ENCODE data around the gene GNB2.

The GNB2 gene

DNA sequence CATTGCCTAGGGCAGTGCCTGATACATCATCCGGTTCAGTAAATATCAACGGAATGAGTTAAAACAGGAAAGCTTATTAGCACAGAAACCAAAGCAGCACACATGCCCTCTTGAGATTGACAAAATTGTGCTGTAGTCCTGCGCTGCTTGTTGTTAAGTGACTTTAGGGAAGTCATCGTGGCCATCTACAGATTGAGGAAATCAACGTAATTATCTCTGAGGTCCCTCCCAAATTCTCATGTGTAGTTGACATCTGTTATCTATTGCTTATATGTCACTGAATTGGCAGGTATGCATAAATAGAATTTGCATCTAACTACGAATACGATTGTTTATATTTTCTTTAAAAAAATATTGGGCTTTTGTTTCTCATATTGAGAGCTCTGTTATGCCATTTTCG is 3.5 kb upstream of the GNB2 start:
- H3K27ac ChIP-seq = no peak overlapping the region
- TF ChIP-seq, protein P1, sequence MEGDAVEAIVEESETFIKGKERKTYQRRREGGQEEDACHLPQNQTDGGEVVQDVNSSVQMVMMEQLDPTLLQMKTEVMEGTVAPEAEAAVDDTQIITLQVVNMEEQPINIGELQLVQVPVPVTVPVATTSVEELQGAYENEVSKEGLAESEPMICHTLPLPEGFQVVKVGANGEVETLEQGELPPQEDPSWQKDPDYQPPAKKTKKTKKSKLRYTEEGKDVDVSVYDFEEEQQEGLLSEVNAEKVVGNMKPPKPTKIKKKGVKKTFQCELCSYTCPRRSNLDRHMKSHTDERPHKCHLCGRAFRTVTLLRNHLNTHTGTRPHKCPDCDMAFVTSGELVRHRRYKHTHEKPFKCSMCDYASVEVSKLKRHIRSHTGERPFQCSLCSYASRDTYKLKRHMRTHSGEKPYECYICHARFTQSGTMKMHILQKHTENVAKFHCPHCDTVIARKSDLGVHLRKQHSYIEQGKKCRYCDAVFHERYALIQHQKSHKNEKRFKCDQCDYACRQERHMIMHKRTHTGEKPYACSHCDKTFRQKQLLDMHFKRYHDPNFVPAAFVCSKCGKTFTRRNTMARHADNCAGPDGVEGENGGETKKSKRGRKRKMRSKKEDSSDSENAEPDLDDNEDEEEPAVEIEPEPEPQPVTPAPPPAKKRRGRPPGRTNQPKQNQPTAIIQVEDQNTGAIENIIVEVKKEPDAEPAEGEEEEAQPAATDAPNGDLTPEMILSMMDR (conservative IDR thresholded peaks at IDR 0.05) = no peak

GRCh38 chr7:100671353-100672327 is 1.9 kb upstream of the GNB2 start:
- TF ChIP-seq, protein P1 (conservative IDR thresholded peaks at IDR 0.05) = no peak
- no peak overlapping the region for H3K27ac ChIP-seq

DNA sequence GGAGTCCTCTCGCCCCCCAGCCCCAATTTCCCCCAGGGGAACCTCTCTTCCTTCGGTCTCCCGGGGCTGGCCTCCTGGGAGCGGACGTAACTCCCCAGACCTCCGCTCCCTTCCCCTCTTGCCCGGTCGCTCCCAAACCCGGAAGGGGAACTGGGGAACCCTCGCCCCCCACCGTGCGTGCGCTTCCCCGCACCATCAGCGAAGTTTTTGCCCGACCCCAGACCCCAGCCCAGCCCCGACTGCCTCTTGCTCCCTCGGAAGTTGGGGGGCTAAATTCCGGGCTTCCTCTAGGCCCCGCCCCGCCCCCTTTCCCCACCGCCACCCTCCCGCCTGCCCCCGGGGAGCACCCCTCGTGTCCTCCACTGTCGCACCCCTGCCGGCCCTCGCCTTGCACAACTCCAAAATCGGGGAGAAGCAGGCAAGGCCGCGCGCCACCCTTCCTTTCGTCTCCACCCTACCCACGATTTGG is 436 bp downstream of the GNB2 start:
- peak overlapping the region; percentile 96 for H3K27ac ChIP-seq
- TF ChIP-seq, protein P1 (conservative IDR thresholded peaks at IDR 0.05) = no peak

DNA sequence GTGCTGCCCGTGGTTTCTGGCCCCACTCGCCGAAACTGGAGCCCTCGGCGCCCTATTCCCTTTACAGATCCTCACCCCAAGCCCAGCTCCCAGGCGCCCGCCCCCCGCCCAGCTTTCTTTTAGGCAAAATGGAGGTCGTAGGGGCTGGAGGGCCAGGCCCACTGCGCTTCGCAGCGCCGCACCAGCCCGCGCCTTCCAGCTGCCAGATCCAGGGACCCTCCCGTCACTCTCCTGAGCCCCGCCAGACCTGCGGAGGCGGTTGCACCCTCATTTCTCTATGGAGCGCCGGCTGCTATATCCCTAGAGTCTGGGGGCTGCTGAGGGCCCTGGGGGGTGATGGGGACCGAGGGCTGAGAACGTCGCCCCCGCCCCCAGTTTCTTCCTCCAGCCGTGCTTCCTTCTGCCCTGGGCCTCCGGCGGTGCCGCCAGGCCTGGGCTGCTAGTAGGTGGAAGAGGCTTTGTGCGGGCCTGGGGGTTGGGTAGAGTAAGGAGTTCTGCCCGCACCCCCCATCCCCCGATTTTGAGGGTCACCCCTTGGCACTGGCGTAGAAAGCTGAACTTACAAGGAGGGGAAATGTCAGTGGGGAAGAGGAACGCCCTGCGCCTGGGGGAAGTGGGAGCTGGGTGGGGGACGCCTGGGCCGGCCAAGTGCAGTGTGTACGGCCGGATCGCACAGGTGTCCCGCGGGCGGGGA is 1.0 kb downstream of the GNB2 start:
- TF ChIP-seq, protein P1 (conservative IDR thresholded peaks at IDR 0.05) = no peak

DNA sequence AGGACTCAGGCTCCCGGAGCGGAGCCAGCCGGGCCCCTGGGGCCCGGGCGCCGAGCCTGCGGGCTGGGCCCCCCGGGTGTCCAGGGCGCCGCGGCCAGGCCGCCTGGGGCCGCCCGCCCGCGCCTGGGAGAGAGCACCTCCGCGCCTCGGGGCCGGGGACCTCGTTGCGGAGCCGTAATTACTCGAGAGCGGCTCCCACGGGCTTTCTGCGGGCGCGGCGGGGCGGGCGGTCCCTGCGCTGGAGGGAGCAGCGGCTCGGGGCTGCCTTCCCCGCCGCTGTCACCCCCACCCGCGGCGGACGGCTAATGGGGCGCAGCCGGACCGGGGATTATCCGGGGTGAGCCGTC is 1.5 kb downstream of the GNB2 start:
- H3K27ac ChIP-seq = peak overlapping the region; percentile 96
- TF ChIP-seq, protein P1 (conservative IDR thresholded peaks at IDR 0.05) = no peak

More for the DNA sequence above, 1.0 kb downstream of the GNB2 start:
- peak overlapping the region; percentile 96 for H3K27ac ChIP-seq

DNA sequence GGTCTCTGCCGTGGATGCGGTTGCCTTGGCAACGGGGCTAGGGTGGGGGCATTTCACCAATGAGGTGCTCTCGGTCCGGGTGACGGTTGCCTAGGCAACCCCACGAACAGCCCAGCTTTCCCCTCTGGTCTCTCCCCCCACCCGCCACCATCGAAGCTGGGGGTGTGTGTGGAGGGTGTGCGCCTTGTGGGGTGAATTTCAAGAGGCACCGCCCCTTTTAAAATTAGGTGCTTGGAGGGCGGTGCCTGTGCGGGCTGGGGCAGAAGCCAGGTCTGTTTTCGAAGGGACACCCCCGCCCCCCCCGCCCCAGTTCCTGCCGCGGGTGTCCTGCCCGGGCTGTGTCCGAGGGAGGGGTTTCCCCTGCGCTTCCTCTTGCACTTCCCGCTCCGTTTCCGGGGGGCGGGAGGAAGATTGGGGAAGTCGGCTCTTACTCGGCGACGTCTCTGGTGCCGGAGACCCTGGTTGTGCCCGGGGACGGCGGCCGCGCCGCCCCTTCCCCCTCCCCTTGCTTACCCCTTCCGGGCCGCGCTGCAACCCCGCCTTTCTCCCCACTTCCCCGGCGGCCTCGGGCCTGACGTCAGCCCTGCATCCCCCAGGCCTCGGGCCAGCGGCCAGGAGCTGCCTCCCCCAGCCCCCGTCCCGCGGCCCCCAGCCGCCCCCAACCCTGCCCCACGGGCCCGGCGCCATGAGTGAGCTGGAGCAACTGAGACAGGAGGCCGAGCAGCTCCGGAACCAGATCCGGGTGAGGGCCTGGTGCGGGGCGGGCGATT is 2.2 kb downstream of the GNB2 start:
- H3K27ac ChIP-seq = peak overlapping the region; percentile 96
- TF ChIP-seq, protein P1 (conservative IDR thresholded peaks at IDR 0.05) = no peak
